Liver (tissue), 9 donors: ENCODE data around the gene GTSE1. TPM values are rescaled to one million over a fixed set of nuclear protein-coding genes. Genes with fewer than 3 reads are reported as not detected.

Source experiments
- DNase-seq: peaks from one replicate; pipeline ENCODE4 v3.0.0-alpha.2; 2017; ENCODE audit warnings: low spot score
- H3K27ac ChIP-seq, 2 donors: one replicate each; pipeline ENCODE4 v1.7.0; 2013; ENCODE audit warnings: inconsistent platforms in 2 of 2, low read length in 2 of 2, control low read depth in 1 of 2, low read depth in 1 of 2, mild to moderate bottlenecking in 1 of 2
- H3K27me3 ChIP-seq, 4 donors: one replicate each; pipeline versions ENCODE4 v1.6.1 to v1.7.0; 2013; ENCODE audit warnings: low read length in 3 of 4, inconsistent platforms in 1 of 4, mild to moderate bottlenecking in 1 of 4, moderate library complexity in 1 of 4; ENCODE audit not compliant: control insufficient read depth in 4 of 4, insufficient read depth in 4 of 4
- H3K36me3 ChIP-seq, 4 donors: one replicate each; pipeline versions ENCODE4 v1.6.1 to v1.7.0; 2013; ENCODE audit warnings: low read length in 3 of 4, mild to moderate bottlenecking in 3 of 4, low read depth in 1 of 4, moderate library complexity in 1 of 4; ENCODE audit not compliant: control insufficient read depth in 4 of 4, insufficient read depth in 3 of 4
- H3K4me1 ChIP-seq, 4 donors: one replicate each; pipeline versions ENCODE4 v1.6.1 to v1.7.0; 2013; ENCODE audit warnings: low read length in 3 of 4, mild to moderate bottlenecking in 3 of 4, moderate library complexity in 1 of 4; ENCODE audit not compliant: control insufficient read depth in 4 of 4, insufficient read depth in 4 of 4
- H3K4me3 ChIP-seq, 3 donors: one replicate each; pipeline versions ENCODE4 v1.6.1 to v1.7.0; 2013; ENCODE audit warnings: low read length in 3 of 3, control low read depth in 1 of 3, low read depth in 1 of 3, mild to moderate bottlenecking in 1 of 3
- H3K9ac ChIP-seq, 2 donors: one replicate each; pipeline ENCODE4 v1.7.0; 2013; ENCODE audit warnings: low read length in 2 of 2, mild to moderate bottlenecking in 2 of 2, moderate library complexity in 2 of 2, control low read depth in 1 of 2, low read depth in 1 of 2
- H3K9me3 ChIP-seq, 4 donors: one replicate each; pipeline versions ENCODE4 v1.6.1 to v1.7.0; 2013; ENCODE audit warnings: low read length in 3 of 4; ENCODE audit not compliant: control insufficient read depth in 4 of 4
- ATF3 ChIP-seq: IDR thresholded peaks from 2 replicates; pipeline ENCODE4 v1.6.1; 2016; ENCODE audit warnings: antibody characterized with exemption
- CTCF ChIP-seq: fragments of 150-350 bp; IDR thresholded peaks from 2 replicates; pipeline ENCODE4 v1.5.1; 2017; ENCODE audit warnings: improper control_type of control experiment, low read depth, low read length; ENCODE audit not compliant: missing input control
- EGR1 ChIP-seq, 2 donors: IDR thresholded peaks; 2 replicates each; pipeline ENCODE4 v1.6.1; 2016 to 2018; ENCODE audit warnings: antibody characterized with exemption in 2 of 2, low read depth in 2 of 2
- FOXA1 ChIP-seq: IDR thresholded peaks from 2 replicates; pipeline ENCODE4 v1.6.1; 2016; ENCODE audit warnings: antibody characterized with exemption
- FOXA2 ChIP-seq: IDR thresholded peaks from 2 replicates; pipeline ENCODE4 v1.6.1; 2016; ENCODE audit warnings: antibody characterized with exemption
- HNF4A ChIP-seq, 2 donors: conservative IDR thresholded peaks; 2 replicates each; pipeline ENCODE4 v1.6.1; 2016; ENCODE audit warnings: antibody characterized with exemption in 2 of 2, mild to moderate bottlenecking in 2 of 2
- HNF4G ChIP-seq: IDR thresholded peaks from 2 replicates; pipeline ENCODE4 v1.6.1; 2016; ENCODE audit warnings: antibody characterized with exemption
- JUND ChIP-seq, 2 donors: IDR thresholded peaks; 2 replicates each; pipeline ENCODE4 v1.6.1; 2016; ENCODE audit warnings: antibody characterized with exemption in 2 of 2
- MAX ChIP-seq: IDR thresholded peaks from 2 replicates; pipeline ENCODE4 v1.6.1; 2016; ENCODE audit warnings: antibody characterized with exemption
- RAD21 ChIP-seq, 2 donors: IDR thresholded peaks; 2 replicates each; pipeline ENCODE4 v1.6.1; 2016; ENCODE audit warnings: antibody characterized with exemption in 2 of 2, mild to moderate bottlenecking in 2 of 2
- REST ChIP-seq: IDR thresholded peaks from 2 replicates; pipeline ENCODE4 v1.6.1; 2016; ENCODE audit warnings: antibody characterized with exemption, mild to moderate bottlenecking
- RXRA ChIP-seq, 2 donors: IDR thresholded peaks; 2 replicates each; pipeline ENCODE4 v1.6.1; 2017 to 2018; ENCODE audit warnings: antibody characterized with exemption in 2 of 2, mild to moderate bottlenecking in 1 of 2
- SP1 ChIP-seq: IDR thresholded peaks from 2 replicates; pipeline ENCODE4 v1.6.1; 2018; ENCODE audit warnings: antibody characterized with exemption, mild to moderate bottlenecking
- TAF1 ChIP-seq: conservative IDR thresholded peaks from 2 replicates; pipeline ENCODE4 v1.6.1; 2016; ENCODE audit warnings: antibody characterized with exemption, mild to moderate bottlenecking
- YY1 ChIP-seq: IDR thresholded peaks from 2 replicates; pipeline ENCODE4 v1.6.1; 2016; ENCODE audit warnings: antibody characterized with exemption, mild to moderate bottlenecking
- ZBTB33 ChIP-seq: IDR thresholded peaks from 2 replicates; pipeline ENCODE4 v1.6.1; 2016; ENCODE audit warnings: antibody characterized with exemption
- WGBS: extraction: QIAGEN DNeasy Blood & Tissue Kit; methylation state at CpG from one replicate; pipeline ENCODE4 v1.1.7; 2013; 5-methylcytosine and 5-hydroxymethylcytosine counted together
- polyA plus RNA-seq, 2 donors: library from polyadenylated mRNA; stranded (reverse) in 1 of 2; unstranded in 1 of 2; fragments of 200-250 nt in 1 of 2; fragments of >200 nt in 1 of 2; fragmentation: Nextera tagmentation in 1 of 2; extraction: Ambion mirVana in 1 of 2; gene quantifications; one replicate each; pipeline versions ENCODE4 v1.2.1 to v1.2.3, GENCODE V29; 2013 to 2015
- total RNA-seq, 2 donors: library from RNA; depleted of rRNA; stranded (reverse); fragments of >200 nt; gene quantifications; one replicate each; pipeline ENCODE4 v1.2.3, GENCODE V29; 2014
- donor health status: healthy.
- donor health status: healthy.
- donor health status: healthy.
- donor health status: healthy.
- donor health status: healthy.

The GTSE1 gene
- total and polyA plus RNA-seq, 4 donors: 0.17 to 13.9 (median 0.85) TPM

GRCh38 chr22:46370584-46371291 lies 74.1 kb downstream of the GTSE1 start:
- H3K9me3 ChIP-seq: no peaks in the 10 kb centered on the region
- H3K27ac ChIP-seq: peak overlapping the region; percentile 69 to 86
- H3K9ac ChIP-seq: peak overlapping the region in 1 of 2 donors; percentile 50
- TF ChIP-seq TAF1 (no peak), HNF4G (peak; percentile 66), FOXA2 (no peak), RAD21 (IDR thresholded peaks at IDR 0.05) (no peak), HNF4A (conservative IDR thresholded peaks at IDR 0.05) (peak; percentile 91 to 93), RXRA (IDR thresholded peaks at IDR 0.05) (peak; percentile 19 to 35), JUND (IDR thresholded peaks at IDR 0.05) (no peak), ZBTB33 (no peak), FOXA1 (no peak), CTCF (no peak), EGR1 (IDR thresholded peaks at IDR 0.05; ENCODE audit: low read depth in 2 of 2) (no peak), MAX (no peak), ATF3 (no peak), SP1 (peak; percentile 97)
- H3K36me3 ChIP-seq: no peaks in the 10 kb centered on the region
- 42% methylated on average over 15 of the region's 15 CpGs for WGBS
- H3K27me3 ChIP-seq: no peaks in the 10 kb centered on the region
- no peak for DNase-seq
- H3K4me3 ChIP-seq: no peak overlapping the region
- peaks cover 16 to 61% (median 45%) of the 10 kb centered on the region in 4 donors for H3K4me1 ChIP-seq

GRCh38 chr22:46371623-46372226 lies 75.1 kb downstream of the GTSE1 start:
- TF ChIP-seq RXRA (IDR thresholded peaks at IDR 0.05): no peak
- no peak for TF ChIP-seq FOXA1
- no peak for TF ChIP-seq YY1
- TF ChIP-seq REST: no peak
- TF ChIP-seq EGR1 (IDR thresholded peaks at IDR 0.05; ENCODE audit: low read depth in 2 of 2): no peak
- no peak for TF ChIP-seq TAF1
- no peaks in the 10 kb centered on the region for H3K27me3 ChIP-seq
- no peak overlapping the region for H3K4me3 ChIP-seq
- no peaks in the 10 kb centered on the region for H3K9me3 ChIP-seq
- no peak overlapping the region for H3K9ac ChIP-seq
- peaks cover 16 to 68% (median 48%) of the 10 kb centered on the region in 4 donors for H3K4me1 ChIP-seq
- 97% methylated on average over 2 of the region's 2 CpGs for WGBS
- no peak overlapping the region for H3K27ac ChIP-seq
- no peak for DNase-seq
- no peaks in the 10 kb centered on the region for H3K36me3 ChIP-seq
